ENCODE results near the gene KIRREL3. TPM values are rescaled to one million over a fixed set of nuclear protein-coding genes. Genes with fewer than 3 reads are reported as not detected.

KIRREL3 gene
- total and polyA plus RNA-seq, 2 donors (not counting 3 experiments of a cell fraction or from before 2014, with no cell fraction given) = not detected

- no peak for DNase-seq (ENCODE audit: low read depth, low spot score)
- ChIA-PET POLR2A (no interaction called here), CTCF (no interaction called here)
- Histone ChIP-seq H3K9me1 (replicated peaks; ENCODE audit: control insufficient read depth, extremely low read depth, insufficient read depth, low read length) (no peaks in the 10 kb centered on the region), H4K20me1 (replicated peaks; ENCODE audit: control insufficient read depth, extremely low read depth, insufficient read depth, low read length) (no peaks in the 10 kb centered on the region), H3K9me3 (replicated peaks; ENCODE audit: control insufficient read depth, insufficient read depth, low read length) (no peaks in the 10 kb centered on the region), H3K4me2 (ENCODE audit: insufficient read depth, low read length) (no peak overlapping the region), H3K79me2 (ENCODE audit: control insufficient read depth, insufficient read depth, low read length) (no peaks in the 10 kb centered on the region), H3K4me3 (replicated peaks in 1 of 3; ENCODE audit: insufficient read depth in 1 of 3, low read depth in 1 of 3, low read length in 3 of 3) (no peak overlapping the region), H2AFZ (ENCODE audit: low read depth, low read length) (no peak overlapping the region), H3K36me3 (ENCODE audit: control insufficient read depth in 2 of 2, extremely low read depth in 1 of 2, insufficient read depth in 2 of 2, low read length in 2 of 2) (no peaks in the 10 kb centered on the region), H3K9ac (replicated peaks; ENCODE audit: extremely low read depth, insufficient read depth, low read length) (no peak overlapping the region), H3K4me1 (ENCODE audit: control insufficient read depth, extremely low read depth, insufficient read depth, low read length) (no peaks in the 10 kb centered on the region), H3K27me3 (ENCODE audit: control insufficient read depth in 2 of 2, insufficient read depth in 2 of 2, low read length in 2 of 2) (no peaks in the 10 kb centered on the region), H3K27ac (ENCODE audit: insufficient read depth, low read depth, low read length) (no peak overlapping the region)
- no TSS peak for BruUV-seq (replicated peaks)
- TF ChIP-seq JUN (IDR thresholded peaks at IDR 0.05; ENCODE audit: borderline replicate concordance, insufficient read depth, insufficient read length, low read depth) (no peak), POLR2AphosphoS5 (IDR thresholded peaks at IDR 0.05; ENCODE audit: insufficient read depth, low read depth, low read length) (no peak), MAX (IDR thresholded peaks at IDR 0.05; ENCODE audit: insufficient read depth, insufficient read length) (no peak), EZH2 (IDR thresholded peaks at IDR 0.05; ENCODE audit: borderline replicate concordance, low read depth, low read length, severe bottlenecking) (no peak), POLR2A (IDR thresholded peaks at IDR 0.05; ENCODE audit: low read depth, low read length) (no peak), FOS (IDR thresholded peaks at IDR 0.05; ENCODE audit: borderline replicate concordance, insufficient read depth, low read length) (no peak)
- intact Hi-C loops (cut with micrococcal nuclease) (no loop called here), dilution Hi-C loops (cut with MboI; ENCODE audit: extremely low pct_ligation_motif_present, low sequenced_read_pairs) (no loop called here)
- FAIRE-seq = no peak
These were observed 167.5 kb downstream of the KIRREL3 start for GRCh38 chr11:126833065-126833464.

- no peak for TF ChIP-seq POLR2AphosphoS5 (IDR thresholded peaks at IDR 0.05; ENCODE audit: insufficient read depth, low read depth, low read length)
- TF ChIP-seq FOS (IDR thresholded peaks at IDR 0.05; ENCODE audit: borderline replicate concordance, insufficient read depth, low read length) = no peak
- no peak for TF ChIP-seq GATA2 (IDR thresholded peaks at IDR 0.05; ENCODE audit: insufficient read depth, insufficient read length, low read depth, low read length)
- TF ChIP-seq CTCF (IDR thresholded peaks at IDR 0.05; ENCODE audit: extremely low read depth in 1 of 2, insufficient read depth in 1 of 2, low read depth in 1 of 2, low read length in 2 of 2) = no peak
- TF ChIP-seq JUN (IDR thresholded peaks at IDR 0.05; ENCODE audit: borderline replicate concordance, insufficient read depth, insufficient read length, low read depth) = no peak
- TF ChIP-seq MAX (IDR thresholded peaks at IDR 0.05; ENCODE audit: insufficient read depth, insufficient read length) = no peak
- no peak for TF ChIP-seq EZH2 (IDR thresholded peaks at IDR 0.05; ENCODE audit: borderline replicate concordance, low read depth, low read length, severe bottlenecking)
- TF ChIP-seq MYC (IDR thresholded peaks at IDR 0.05; ENCODE audit: low read depth, low read length) = no peak
- TF ChIP-seq POLR2A (IDR thresholded peaks at IDR 0.05; ENCODE audit: low read depth, low read length) = no peak
- ChIA-PET CTCF (no interaction called here), POLR2A (no interaction called here)
- H3K9me3 ChIP-seq (replicated peaks; ENCODE audit: control insufficient read depth, insufficient read depth, low read length) = no peaks in the 10 kb centered on the region
- H3K27me3 ChIP-seq (ENCODE audit: control insufficient read depth in 2 of 2, insufficient read depth in 2 of 2, low read length in 2 of 2) = no peaks in the 10 kb centered on the region
- H3K9ac ChIP-seq (replicated peaks; ENCODE audit: extremely low read depth, insufficient read depth, low read length) = no peak overlapping the region
- no peak overlapping the region for H3K4me2 ChIP-seq (ENCODE audit: insufficient read depth, low read length)
- no peak for DNase-seq (ENCODE audit: low read depth, low spot score)
- H4K20me1 ChIP-seq (replicated peaks; ENCODE audit: control insufficient read depth, extremely low read depth, insufficient read depth, low read length) = no peaks in the 10 kb centered on the region
- no peaks in the 10 kb centered on the region for H3K79me2 ChIP-seq (ENCODE audit: control insufficient read depth, insufficient read depth, low read length)
- H2AFZ ChIP-seq (ENCODE audit: low read depth, low read length) = no peak overlapping the region
- H3K4me1 ChIP-seq (ENCODE audit: control insufficient read depth, extremely low read depth, insufficient read depth, low read length) = no peaks in the 10 kb centered on the region
- no TSS peak for BruUV-seq (replicated peaks)
- intact Hi-C loops (cut with micrococcal nuclease) (no loop called here), dilution Hi-C loops (cut with MboI; ENCODE audit: extremely low pct_ligation_motif_present, low sequenced_read_pairs) (no loop called here)
- H3K36me3 ChIP-seq (ENCODE audit: control insufficient read depth in 2 of 2, extremely low read depth in 1 of 2, insufficient read depth in 2 of 2, low read length in 2 of 2) = no peaks in the 10 kb centered on the region
- H3K4me3 ChIP-seq (replicated peaks in 1 of 3; ENCODE audit: insufficient read depth in 1 of 3, low read depth in 1 of 3, low read length in 3 of 3) = no peak overlapping the region
- H3K27ac ChIP-seq (ENCODE audit: insufficient read depth, low read depth, low read length) = no peak overlapping the region
- no peaks in the 10 kb centered on the region for H3K9me1 ChIP-seq (replicated peaks; ENCODE audit: control insufficient read depth, extremely low read depth, insufficient read depth, low read length)
- no peak for FAIRE-seq
These were observed 168.2 kb downstream of the KIRREL3 start for GRCh38 chr11:126832387-126832786.

All from endothelial cell of umbilical vein (primary cell).